Measurements from ENCODE around the gene PARVA. TPM values are rescaled to one million over a fixed set of nuclear protein-coding genes. Genes with fewer than 3 reads are reported as not detected.

Gene PARVA
- polyA plus RNA-seq, 1 experiment = 142 TPM

DNA sequence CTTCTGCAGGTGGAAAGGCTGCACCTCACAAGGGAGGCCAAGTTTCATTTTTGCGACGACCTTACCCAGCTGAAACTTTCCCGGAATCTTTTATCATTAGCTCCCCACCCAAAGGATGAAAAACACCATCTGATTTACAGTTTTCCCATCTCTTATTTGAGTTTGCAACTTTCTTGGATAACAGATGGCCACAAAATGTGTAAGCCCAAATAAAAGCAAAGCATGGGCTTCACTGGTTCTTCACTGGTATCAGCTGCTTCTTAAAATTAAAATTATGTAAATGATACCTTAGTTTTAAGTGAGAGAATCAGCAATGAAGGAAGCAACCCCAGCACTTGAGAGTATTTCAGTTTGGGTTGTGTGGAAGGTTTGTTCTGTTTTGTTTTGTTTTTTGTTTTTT, 55.8 kb downstream of the PARVA start:
- no peak for DNase-seq (ENCODE audit: low read depth, low spot score)
- Histone ChIP-seq H3K27ac (ENCODE audit: low read depth, low read length) (peak overlapping the region; percentile 99), H3K27me3 (ENCODE audit: control insufficient read depth, insufficient read depth, low read length) (no peaks in the 10 kb centered on the region), H3K4me3 (ENCODE audit: low read depth, low read length) (no peak overlapping the region), H3K9me3 (ENCODE audit: control insufficient read depth, insufficient read depth, low read length) (no peaks in the 10 kb centered on the region)
- TF ChIP-seq, protein P1, sequence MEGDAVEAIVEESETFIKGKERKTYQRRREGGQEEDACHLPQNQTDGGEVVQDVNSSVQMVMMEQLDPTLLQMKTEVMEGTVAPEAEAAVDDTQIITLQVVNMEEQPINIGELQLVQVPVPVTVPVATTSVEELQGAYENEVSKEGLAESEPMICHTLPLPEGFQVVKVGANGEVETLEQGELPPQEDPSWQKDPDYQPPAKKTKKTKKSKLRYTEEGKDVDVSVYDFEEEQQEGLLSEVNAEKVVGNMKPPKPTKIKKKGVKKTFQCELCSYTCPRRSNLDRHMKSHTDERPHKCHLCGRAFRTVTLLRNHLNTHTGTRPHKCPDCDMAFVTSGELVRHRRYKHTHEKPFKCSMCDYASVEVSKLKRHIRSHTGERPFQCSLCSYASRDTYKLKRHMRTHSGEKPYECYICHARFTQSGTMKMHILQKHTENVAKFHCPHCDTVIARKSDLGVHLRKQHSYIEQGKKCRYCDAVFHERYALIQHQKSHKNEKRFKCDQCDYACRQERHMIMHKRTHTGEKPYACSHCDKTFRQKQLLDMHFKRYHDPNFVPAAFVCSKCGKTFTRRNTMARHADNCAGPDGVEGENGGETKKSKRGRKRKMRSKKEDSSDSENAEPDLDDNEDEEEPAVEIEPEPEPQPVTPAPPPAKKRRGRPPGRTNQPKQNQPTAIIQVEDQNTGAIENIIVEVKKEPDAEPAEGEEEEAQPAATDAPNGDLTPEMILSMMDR (IDR thresholded peaks at IDR 0.05; ENCODE audit: low read depth, low read length) = no peak
- POLR2A ChIA-PET = interaction anchor here (0.6 to 1.9 kb wide), 5 partner anchors 22 to 144 kb away, joined by 3 to 8 read pairs (median 5); no protein-coding TSS in a partner anchor
- CTCF ChIA-PET = interaction anchor here (0.8 to 3.1 kb wide), 4 partner anchors 12 to 144 kb away, joined by 3 to 13 read pairs (median 8); no protein-coding TSS in a partner anchor

DNA sequence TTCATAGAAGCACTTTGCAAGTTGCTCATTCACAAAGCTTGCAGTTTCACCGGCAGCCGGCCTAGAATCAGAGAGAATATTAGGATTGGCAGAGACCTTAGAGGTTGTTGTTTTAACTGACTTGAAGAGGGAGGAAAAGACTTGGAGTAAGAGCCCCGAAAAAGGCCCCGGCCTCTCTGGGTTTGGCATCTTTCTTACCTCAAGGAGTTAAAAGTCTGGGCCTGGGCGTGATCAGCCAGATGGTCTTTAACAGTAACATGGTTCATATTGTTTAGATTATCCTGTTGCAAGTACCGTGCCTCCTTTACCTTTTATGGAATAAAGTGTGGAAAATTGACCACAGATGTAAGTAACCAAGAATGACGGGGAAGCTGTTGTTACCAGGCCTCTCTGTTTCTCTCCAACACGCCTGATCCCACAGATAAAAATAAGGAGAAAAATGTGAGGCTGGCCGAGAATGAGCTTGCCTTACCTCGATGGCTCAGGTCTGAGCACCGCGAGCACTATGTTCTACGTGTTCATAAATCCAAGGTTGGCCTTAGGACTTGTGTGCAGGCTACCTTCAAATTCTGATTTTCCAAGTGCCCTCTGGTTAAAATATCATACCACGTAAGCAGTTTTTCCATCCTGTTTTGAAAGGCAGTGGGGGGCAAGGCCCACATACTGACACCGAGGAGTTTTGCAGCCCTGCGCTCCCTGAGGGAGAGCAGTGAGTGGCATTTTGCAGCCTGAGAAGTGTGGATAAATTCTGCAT, 56.4 kb downstream of the PARVA start:
- POLR2A ChIA-PET = interaction anchor here (0.6 to 1.9 kb wide), 6 partner anchors 22 to 145 kb away, joined by 3 to 8 read pairs (median 4); partner anchors contain the start of gene PARVA
- Histone ChIP-seq H3K4me3 (ENCODE audit: low read depth, low read length) (no peak overlapping the region), H3K27me3 (ENCODE audit: control insufficient read depth, insufficient read depth, low read length) (no peaks in the 10 kb centered on the region), H3K9me3 (ENCODE audit: control insufficient read depth, insufficient read depth, low read length) (no peaks in the 10 kb centered on the region), H3K27ac (ENCODE audit: low read depth, low read length) (peak overlapping the region; percentile 99)
- CTCF ChIA-PET = interaction anchor here (0.8 to 3.1 kb wide), 5 partner anchors 13 to 145 kb away, joined by 3 to 13 read pairs (median 3); no protein-coding TSS in a partner anchor
- DNase-seq (ENCODE audit: low read depth, low spot score) = peak; percentile 95
- TF ChIP-seq, protein P1 (IDR thresholded peaks at IDR 0.05; ENCODE audit: low read depth, low read length) = no peak

DNA sequence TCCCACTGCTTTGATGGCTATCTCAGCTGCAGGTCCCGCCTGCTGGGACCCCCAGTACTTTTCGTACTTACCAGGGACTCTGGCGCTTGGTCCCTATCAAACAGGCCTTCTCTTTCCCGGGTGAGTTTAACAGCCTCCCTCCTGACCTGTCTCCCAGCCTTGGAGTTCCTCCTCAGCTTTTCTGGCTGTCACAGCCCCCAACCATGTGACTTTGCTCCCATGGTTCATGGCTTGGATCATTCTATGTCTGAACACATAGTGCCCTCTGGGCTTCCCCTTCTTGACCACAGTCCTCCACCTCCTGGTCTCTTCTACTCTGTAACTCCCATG, 56.9 kb downstream of the PARVA start:
- Histone ChIP-seq H3K27ac (ENCODE audit: low read depth, low read length) (peak overlapping the region; percentile 99), H3K27me3 (ENCODE audit: control insufficient read depth, insufficient read depth, low read length) (no peaks in the 10 kb centered on the region), H3K4me3 (ENCODE audit: low read depth, low read length) (no peak overlapping the region), H3K9me3 (ENCODE audit: control insufficient read depth, insufficient read depth, low read length) (no peaks in the 10 kb centered on the region)
- DNase-seq (ENCODE audit: low read depth, low spot score) = no peak
- ChIA-PET CTCF (interaction anchor here (1.1 to 3.1 kb wide), 4 partner anchors 13 to 146 kb away, joined by 3 to 13 read pairs (median 8); no protein-coding TSS in a partner anchor), POLR2A (interaction anchor here (0.6 to 1.9 kb wide), 3 partner anchors 21 to 57 kb away, joined by 3 to 8 read pairs (median 8); partner anchors contain the start of gene PARVA)
- TF ChIP-seq, protein P1 (IDR thresholded peaks at IDR 0.05; ENCODE audit: low read depth, low read length) = no peak

DNA sequence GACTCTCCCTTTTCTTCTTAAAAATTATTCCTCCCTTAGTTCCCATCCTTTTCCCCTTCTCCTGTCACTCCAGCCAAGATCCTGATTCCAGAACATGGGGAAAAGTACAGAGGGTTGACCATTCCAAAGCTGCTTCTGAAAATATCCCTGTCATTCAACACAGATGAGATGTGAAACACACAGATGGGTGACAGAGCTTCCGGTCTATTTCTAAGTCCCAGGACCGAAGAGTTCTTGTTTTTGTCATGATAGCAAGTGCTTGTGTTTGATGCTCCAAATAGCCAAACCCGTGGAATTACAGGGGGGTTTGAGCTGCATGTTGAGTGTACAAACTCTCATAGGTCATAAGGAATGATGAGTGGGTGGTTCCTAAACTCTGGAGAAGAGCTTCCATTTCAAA, 57.9 kb downstream of the PARVA start:
- ChIA-PET CTCF (interaction anchor here (0.7 to 3.1 kb wide), 4 partner anchors 19 to 147 kb away, joined by 3 to 13 read pairs (median 3); no protein-coding TSS in a partner anchor), POLR2A (interaction anchor here (0.5 kb wide), 1 partner anchor 116 kb away, joined by 4 read pairs; no protein-coding TSS in a partner anchor)
- TF ChIP-seq, protein P1 (IDR thresholded peaks at IDR 0.05; ENCODE audit: low read depth, low read length) = no peak
- peak overlapping the region; percentile 99 for H3K27ac ChIP-seq (ENCODE audit: low read depth, low read length)
- no peaks in the 10 kb centered on the region for H3K27me3 ChIP-seq (ENCODE audit: control insufficient read depth, insufficient read depth, low read length)
- DNase-seq (ENCODE audit: low read depth, low spot score) = no peak
- H3K9me3 ChIP-seq (ENCODE audit: control insufficient read depth, insufficient read depth, low read length) = no peaks in the 10 kb centered on the region
- H3K4me3 ChIP-seq (ENCODE audit: low read depth, low read length) = no peak overlapping the region

DNA sequence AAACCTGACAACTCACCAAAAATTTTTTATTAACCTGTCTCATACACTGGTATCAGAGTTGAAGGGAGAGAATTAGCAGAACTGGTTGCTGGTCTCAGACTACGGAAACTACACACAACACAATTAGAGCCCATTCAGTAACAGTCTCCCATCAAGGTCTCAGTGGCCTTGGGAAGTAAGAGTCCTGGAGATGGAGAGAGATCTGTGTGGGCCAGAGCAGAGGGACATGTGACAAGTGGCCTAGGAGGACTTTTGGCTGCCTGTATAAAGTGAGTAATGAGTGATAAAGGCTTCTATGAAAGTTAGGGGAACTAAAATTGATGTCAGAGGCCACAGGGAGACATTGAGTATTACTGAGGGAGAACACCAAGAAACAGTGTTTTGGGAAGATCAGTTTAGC, 58.9 kb downstream of the PARVA start:
- ChIA-PET CTCF (interaction anchor here (1.6 kb wide), 1 partner anchor 23 kb away, joined by 3 read pairs; no protein-coding TSS in a partner anchor), POLR2A (no interaction called here)

More for the DNA sequence above, 58.9 kb downstream of the PARVA start:
- H3K9me3 ChIP-seq (ENCODE audit: control insufficient read depth, insufficient read depth, low read length) = no peaks in the 10 kb centered on the region
- H3K27me3 ChIP-seq (ENCODE audit: control insufficient read depth, insufficient read depth, low read length) = no peaks in the 10 kb centered on the region
- H3K4me3 ChIP-seq (ENCODE audit: low read depth, low read length) = no peak overlapping the region
- no peak for DNase-seq (ENCODE audit: low read depth, low spot score)
- TF ChIP-seq, protein P1 (IDR thresholded peaks at IDR 0.05; ENCODE audit: low read depth, low read length) = no peak
- no peak overlapping the region for H3K27ac ChIP-seq (ENCODE audit: low read depth, low read length)
